ENCODE data around the gene PCLAF.

The PCLAF gene

DNA sequence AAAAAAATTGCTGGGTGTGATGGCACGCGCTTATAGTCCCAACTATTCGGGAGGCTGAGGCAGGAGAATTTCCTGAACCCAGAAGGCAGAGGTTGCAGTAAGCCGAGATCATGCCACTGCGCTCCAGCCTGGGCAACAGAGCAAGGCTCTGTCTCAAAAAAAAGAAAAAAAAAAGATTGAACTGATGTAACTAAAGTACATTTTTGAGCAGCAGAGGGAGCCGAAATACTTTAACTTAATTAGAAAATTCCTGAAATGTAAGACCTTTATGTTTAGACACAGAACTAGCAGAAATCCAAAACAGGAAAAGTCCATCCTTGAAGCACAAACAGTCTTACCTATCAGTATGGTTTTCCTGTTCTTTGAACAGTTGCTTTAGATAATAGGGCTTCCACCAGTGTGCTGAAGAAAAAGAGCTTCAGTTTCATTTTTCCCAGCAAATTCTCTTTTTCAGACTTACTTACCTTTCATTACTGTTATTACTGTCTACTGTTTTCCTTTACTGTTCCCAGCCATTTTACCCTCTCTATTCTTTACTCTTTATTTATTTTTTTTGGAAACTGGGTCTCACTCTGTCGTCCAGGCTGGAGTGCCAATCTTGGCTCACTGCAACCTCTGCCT is 45.7 kb upstream of the PCLAF start:
- TF ChIP-seq CREB1 (IDR thresholded peaks at IDR 0.05; ENCODE audit: low read depth) (no peak), RAD21 (IDR thresholded peaks at IDR 0.05; ENCODE audit: low read depth) (peak; percentile 43)

DNA sequence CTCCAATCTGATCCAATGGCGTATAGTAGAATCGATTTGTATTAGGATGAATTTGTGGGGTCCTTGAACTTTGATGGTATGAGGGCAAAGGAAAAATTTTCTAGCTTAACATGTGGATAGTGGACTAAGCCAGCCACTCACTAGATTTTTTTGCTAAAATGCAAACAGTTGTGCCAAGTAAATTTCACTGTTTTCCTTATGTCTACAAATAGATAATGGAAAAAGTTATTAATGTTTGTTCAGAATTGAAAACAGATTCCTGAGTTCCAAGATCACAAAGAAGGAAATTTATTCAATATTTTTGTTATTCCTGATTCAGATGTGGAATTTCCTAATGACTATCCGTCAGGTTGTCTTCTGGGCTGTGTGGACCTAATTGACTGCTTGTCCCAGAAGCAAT is 44.0 kb upstream of the PCLAF start:
- TF ChIP-seq EGR1 (IDR thresholded peaks at IDR 0.05), result no peak
- TF ChIP-seq TAF1 (IDR thresholded peaks at IDR 0.05; ENCODE audit: low read depth), result no peak
- TF ChIP-seq EP300 (IDR thresholded peaks at IDR 0.05; ENCODE audit: borderline replicate concordance), result no peak
- TF ChIP-seq FOXM1 (IDR thresholded peaks at IDR 0.05; ENCODE audit: borderline replicate concordance, low read depth), result no peak
- TF ChIP-seq, protein P1, sequence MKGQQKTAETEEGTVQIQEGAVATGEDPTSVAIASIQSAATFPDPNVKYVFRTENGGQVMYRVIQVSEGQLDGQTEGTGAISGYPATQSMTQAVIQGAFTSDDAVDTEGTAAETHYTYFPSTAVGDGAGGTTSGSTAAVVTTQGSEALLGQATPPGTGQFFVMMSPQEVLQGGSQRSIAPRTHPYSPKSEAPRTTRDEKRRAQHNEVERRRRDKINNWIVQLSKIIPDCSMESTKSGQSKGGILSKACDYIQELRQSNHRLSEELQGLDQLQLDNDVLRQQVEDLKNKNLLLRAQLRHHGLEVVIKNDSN (IDR thresholded peaks at IDR 0.05), result no peak
- no peak for TF ChIP-seq ZBTB7A (IDR thresholded peaks at IDR 0.05; ENCODE audit: low read depth)

DNA sequence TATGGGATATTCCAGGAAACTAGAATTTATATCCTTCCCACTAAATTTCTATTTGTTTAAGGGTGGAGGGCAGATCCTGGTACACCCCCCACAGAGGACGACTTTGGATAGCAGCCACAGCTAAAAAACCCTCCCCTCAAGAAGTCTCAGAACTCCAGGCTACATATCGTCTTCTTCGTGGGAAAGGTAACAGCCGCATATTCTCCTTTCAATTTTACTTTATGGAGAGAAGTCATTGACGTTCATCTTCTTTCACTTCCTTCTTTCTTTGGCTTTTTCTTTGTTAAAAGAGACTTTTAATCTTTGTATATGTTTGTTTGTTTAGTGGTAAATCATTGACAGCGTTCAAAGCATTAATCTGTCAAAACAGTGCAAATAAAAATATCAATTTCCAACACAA is 42.7 kb upstream of the PCLAF start:
- no peak for TF ChIP-seq CREB1 (IDR thresholded peaks at IDR 0.05; ENCODE audit: low read depth)
- TF ChIP-seq ZBTB7A (IDR thresholded peaks at IDR 0.05; ENCODE audit: low read depth), result no peak
- TF ChIP-seq EGR1 (IDR thresholded peaks at IDR 0.05), result no peak
- TF ChIP-seq FOXM1 (IDR thresholded peaks at IDR 0.05; ENCODE audit: borderline replicate concordance, low read depth), result no peak
- no peak for TF ChIP-seq TAF1 (IDR thresholded peaks at IDR 0.05; ENCODE audit: low read depth)
- TF ChIP-seq, protein P1 (IDR thresholded peaks at IDR 0.05), result no peak

DNA sequence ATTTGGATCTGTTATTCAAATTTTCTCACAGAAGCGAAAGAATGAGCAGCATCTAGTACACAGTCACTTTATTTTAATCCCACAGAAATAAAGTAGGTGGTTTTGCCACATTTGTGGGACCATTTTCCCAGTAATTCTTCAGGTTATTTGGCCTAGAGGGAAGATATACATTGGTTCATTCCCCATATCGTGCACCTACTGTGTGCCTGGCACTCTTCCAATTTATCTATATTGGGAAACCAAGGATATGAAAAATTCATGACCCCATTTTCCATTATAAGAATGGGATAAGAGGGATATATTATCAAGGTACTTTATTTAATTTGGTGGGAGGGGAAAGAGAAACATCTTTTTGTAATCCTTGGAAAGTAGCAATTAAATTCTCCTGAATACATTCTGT is 41.5 kb upstream of the PCLAF start:
- TF ChIP-seq, protein P1 (IDR thresholded peaks at IDR 0.05), result no peak
- no peak for TF ChIP-seq EGR1 (IDR thresholded peaks at IDR 0.05)
- no peak for TF ChIP-seq REST (IDR thresholded peaks at IDR 0.05; ENCODE audit: low read depth)
- no peak for TF ChIP-seq TCF12 (IDR thresholded peaks at IDR 0.05; ENCODE audit: low read depth)
- no peak for TF ChIP-seq MAX (IDR thresholded peaks at IDR 0.05)

DNA sequence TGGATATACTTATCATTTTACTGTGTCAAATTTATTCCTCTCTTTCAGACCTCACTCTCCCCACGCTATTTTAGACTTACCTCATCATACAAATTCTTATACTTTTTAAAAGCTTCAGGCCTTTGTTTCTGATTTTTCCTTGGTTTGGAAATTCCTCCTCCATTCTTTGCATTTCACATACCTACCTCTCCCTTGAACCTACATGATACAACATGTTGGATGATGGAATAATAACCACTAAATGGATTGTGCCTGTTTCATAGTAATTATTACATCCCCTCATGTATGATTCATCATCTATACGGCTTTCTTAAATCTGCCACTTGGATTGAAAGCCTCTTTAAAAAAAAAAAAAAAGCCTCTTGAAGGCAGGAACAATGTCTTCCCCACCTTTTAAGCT is 31.0 kb upstream of the PCLAF start:
- TF ChIP-seq CREB1 (IDR thresholded peaks at IDR 0.05; ENCODE audit: low read depth), result no peak
- TF ChIP-seq RAD21 (IDR thresholded peaks at IDR 0.05; ENCODE audit: low read depth), result no peak
- no peak for TF ChIP-seq TAF1 (IDR thresholded peaks at IDR 0.05; ENCODE audit: low read depth)
- no peak for TF ChIP-seq MAX (IDR thresholded peaks at IDR 0.05)
- no peak for TF ChIP-seq EGR1 (IDR thresholded peaks at IDR 0.05)
- TF ChIP-seq CEBPB (IDR thresholded peaks at IDR 0.05), result no peak
- TF ChIP-seq EP300 (IDR thresholded peaks at IDR 0.05; ENCODE audit: borderline replicate concordance), result no peak
- TF ChIP-seq FOXM1 (IDR thresholded peaks at IDR 0.05; ENCODE audit: borderline replicate concordance, low read depth), result no peak
- no peak for TF ChIP-seq ZBTB7A (IDR thresholded peaks at IDR 0.05; ENCODE audit: low read depth)
- no peak for TF ChIP-seq REST (IDR thresholded peaks at IDR 0.05; ENCODE audit: low read depth)
- no peak for TF ChIP-seq TCF12 (IDR thresholded peaks at IDR 0.05; ENCODE audit: low read depth)
- no peak for TF ChIP-seq NFIC (IDR thresholded peaks at IDR 0.05)
- TF ChIP-seq TEAD4 (IDR thresholded peaks at IDR 0.05), result no peak

DNA sequence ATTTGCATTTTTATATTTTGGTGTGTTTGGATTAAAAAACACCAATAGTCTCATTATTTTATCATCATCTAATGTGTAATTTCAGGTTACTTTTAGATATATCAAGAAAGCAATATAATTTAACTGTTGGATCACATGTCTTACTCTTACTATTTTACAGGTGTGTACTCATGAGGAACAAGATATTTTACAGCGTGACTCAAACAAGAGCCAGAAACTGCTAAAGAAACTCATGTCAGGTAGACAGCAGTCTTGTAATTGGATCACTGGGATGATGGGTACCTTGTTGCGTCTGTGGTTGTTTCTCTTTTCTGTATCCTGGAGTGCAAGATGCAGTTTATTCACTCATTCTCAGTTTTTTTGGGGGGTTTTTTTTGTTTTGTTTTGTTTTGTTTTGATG is 19.3 kb upstream of the PCLAF start:
- TF ChIP-seq NFIC (IDR thresholded peaks at IDR 0.05), result no peak
- TF ChIP-seq ZBTB7A (IDR thresholded peaks at IDR 0.05; ENCODE audit: low read depth), result no peak
- no peak for TF ChIP-seq TEAD4 (IDR thresholded peaks at IDR 0.05)
- TF ChIP-seq MAX (IDR thresholded peaks at IDR 0.05), result no peak
- TF ChIP-seq RAD21 (IDR thresholded peaks at IDR 0.05; ENCODE audit: low read depth), result no peak
- no peak for TF ChIP-seq TAF1 (IDR thresholded peaks at IDR 0.05; ENCODE audit: low read depth)
- no peak for TF ChIP-seq YY1 (IDR thresholded peaks at IDR 0.05; ENCODE audit: low read depth)
- no peak for TF ChIP-seq EP300 (IDR thresholded peaks at IDR 0.05; ENCODE audit: borderline replicate concordance)
- TF ChIP-seq, protein P1 (IDR thresholded peaks at IDR 0.05), result no peak
- no peak for TF ChIP-seq CEBPB (IDR thresholded peaks at IDR 0.05)
- no peak for TF ChIP-seq FOXM1 (IDR thresholded peaks at IDR 0.05; ENCODE audit: borderline replicate concordance, low read depth)
- no peak for TF ChIP-seq TCF12 (IDR thresholded peaks at IDR 0.05; ENCODE audit: low read depth)
- no peak for TF ChIP-seq EGR1 (IDR thresholded peaks at IDR 0.05)

All from Ishikawa (cell line).